EL (cell line): ENCODE measurements around the gene GFPT2.

Experiments used
- DNase-seq: peaks from one replicate; pipeline ENCODE4 v3.0.0-alpha.2; 2016

Gene GFPT2

DNA sequence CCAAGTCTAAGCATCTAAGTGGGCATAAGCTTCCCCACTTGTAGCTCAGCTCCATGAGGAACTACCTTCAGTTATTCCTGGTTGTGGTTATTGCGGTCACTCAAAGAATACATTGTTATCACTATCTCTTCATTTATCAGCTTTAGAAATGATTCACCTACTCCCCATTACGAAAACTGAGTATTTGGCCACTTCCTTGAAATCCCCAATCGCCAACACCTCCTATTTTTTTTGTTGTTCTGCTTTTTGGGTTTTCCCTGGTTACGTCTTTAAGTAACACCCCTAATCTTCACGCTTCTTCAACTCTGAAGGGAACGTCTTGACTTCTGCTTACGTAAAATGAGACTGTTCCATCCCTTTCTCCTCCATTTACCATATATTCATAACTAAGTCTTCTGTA is 81.9 kb downstream of the GFPT2 start:
- DNase-seq, result no peak

DNA sequence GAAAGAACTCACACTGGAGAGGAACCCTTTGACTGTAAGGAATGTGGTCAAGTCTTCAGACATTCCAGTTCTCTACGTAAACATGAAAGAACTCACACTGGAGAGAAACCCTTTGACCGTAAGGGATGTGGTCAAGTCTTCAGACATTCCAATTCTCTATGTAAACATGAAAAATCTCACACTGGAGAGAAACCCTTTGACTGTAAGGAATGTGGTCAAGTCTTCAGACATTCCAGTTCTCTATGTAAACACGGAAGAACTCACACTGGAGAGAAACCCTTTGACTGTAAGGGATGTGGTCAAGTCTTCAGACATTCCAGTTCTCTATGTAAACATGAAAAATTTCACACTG is 93.9 kb downstream of the GFPT2 start:
- DNase-seq, result no peak

DNA sequence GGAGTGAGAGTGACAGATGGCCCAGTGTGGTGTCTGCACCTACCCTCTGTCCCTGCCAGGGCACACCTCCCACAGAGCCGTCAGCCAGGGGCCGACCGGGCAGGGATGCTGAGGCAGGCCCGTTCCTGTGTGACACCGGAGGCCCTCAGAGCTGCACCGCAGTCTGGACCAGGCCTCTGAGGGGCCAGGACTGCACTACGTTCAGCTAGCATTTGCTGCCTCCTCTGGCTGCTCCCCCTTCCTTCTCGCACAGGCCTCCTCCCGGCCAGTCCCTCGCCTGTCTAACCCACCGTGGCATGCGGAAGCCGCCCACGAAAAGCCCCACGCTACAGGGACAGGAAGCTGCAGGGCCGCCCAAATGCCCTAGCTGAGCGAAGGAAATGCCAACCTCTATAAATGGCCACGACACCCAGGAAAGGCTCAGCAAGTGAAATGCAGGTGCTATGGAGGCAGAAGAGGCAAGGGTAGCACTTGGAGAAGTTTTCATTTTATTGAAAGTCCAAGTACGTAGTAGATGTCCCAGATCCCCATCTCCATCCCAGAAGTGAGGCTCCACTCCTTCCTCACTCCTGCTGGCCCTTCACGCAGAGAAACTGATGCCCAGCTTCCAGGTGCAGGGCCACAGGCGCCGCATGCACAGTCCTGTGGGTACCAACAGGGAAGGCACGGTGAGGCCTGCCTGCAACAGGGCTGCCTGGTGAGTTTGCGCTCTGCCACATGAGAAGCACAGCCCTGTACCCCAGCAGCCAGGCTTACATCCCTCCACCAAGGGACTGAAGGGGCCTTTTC is 99.9 kb downstream of the GFPT2 start:
- DNase-seq, result no peak

DNA sequence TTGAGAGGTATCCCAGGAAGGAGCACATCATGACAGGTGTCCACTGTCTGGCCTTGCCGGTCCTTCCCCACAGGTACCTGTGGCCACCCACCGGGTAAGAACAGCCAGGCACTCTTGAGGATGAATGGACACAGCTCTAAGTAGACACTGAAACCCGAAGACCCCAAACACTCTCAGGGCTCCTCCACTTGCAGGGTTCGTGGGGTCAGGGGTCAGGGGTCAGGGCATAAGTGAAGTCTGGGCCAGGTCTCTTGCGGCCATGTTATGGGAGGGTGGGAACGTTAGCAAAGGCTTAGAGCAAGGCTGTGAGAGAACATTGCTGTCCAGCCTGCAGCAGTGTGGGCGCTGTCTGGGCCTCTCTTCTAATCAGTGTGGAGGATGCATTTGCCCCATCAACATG is 101.2 kb downstream of the GFPT2 start:
- no peak for DNase-seq

DNA sequence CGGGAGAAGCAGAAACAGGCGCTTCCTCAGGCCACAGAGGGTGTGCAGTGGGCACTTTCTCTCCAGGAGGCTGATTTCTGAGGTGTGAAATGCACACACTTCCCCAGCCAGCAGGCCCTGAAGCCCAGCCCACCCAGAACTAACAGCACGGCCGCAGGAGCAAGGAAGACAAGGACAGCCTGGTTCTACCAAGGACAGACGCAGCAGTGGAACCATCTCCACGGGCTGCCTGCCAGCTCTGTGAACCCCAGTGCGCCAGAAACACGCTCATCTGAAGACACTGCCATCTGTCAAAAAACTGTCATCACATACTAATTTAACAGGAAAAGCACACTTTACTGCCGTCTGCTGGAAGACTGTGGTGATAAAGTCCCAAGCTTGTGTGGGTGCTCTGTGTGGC is 102.0 kb downstream of the GFPT2 start:
- no peak for DNase-seq
